HEK293T (cell line): ENCODE data around the gene GRIN2A.

ENCODE experiments used
- CTCF ChIA-PET: fragments of 350-600 bp; formaldehyde crosslinking; extraction: SDS; loops from one replicate; lab custom pipeline; 2021; ENCODE audit warnings: antibody characterized with exemption, inconsistent platforms; lab: Yijun Ruan, JAX
- POLR2A ChIA-PET: fragments of 350-600 bp; formaldehyde crosslinking; extraction: SDS; loops from one replicate; lab custom pipeline; 2020; ENCODE audit warnings: antibody characterized with exemption, inconsistent platforms; lab: Yijun Ruan, JAX
- DNase-seq: peaks from one replicate; pipeline ENCODE4 v3.0.0; 2012; ENCODE audit warnings: mixed read lengths; ENCODE audit errors: extremely low spot score
- ARNT ChIP-seq: fragments of 450-650 bp; IDR thresholded peaks from 2 replicates; pipeline ENCODE4 v1.6.1; 2017; ENCODE audit warnings: mild to moderate bottlenecking
- BHLHE40 ChIP-seq: fragments of 450-650 bp; IDR thresholded peaks from 2 replicates; pipeline ENCODE4 v1.6.1; 2016; ENCODE audit warnings: mild to moderate bottlenecking, moderate library complexity, borderline replicate concordance
- CTBP1 ChIP-seq: fragments of 450-650 bp; IDR thresholded peaks from 2 replicates; pipeline ENCODE4 v1.6.1; 2016; ENCODE audit warnings: borderline replicate concordance
- ELF4 ChIP-seq: fragments of 450-650 bp; IDR thresholded peaks from 2 replicates; pipeline ENCODE4 v1.6.1; 2017; ENCODE audit warnings: antibody characterized with exemption
- FOXA1 ChIP-seq: fragments of 450-650 bp; IDR thresholded peaks from 2 replicates; pipeline ENCODE4 v1.6.1; 2016; ENCODE audit warnings: mild to moderate bottlenecking
- FOXK2 ChIP-seq: fragments of 450-650 bp; IDR thresholded peaks from 2 replicates; pipeline ENCODE4 v1.6.1; 2016; ENCODE audit warnings: mild to moderate bottlenecking
- FOXM1 ChIP-seq: fragments of 450-650 bp; IDR thresholded peaks from 2 replicates; pipeline ENCODE4 v1.6.1; 2017; ENCODE audit warnings: mild to moderate bottlenecking, borderline replicate concordance
- HDGF ChIP-seq: fragments of 450-650 bp; IDR thresholded peaks from 2 replicates; pipeline ENCODE4 v1.6.1; 2017; ENCODE audit warnings: antibody characterized with exemption, borderline replicate concordance
- L3MBTL2 ChIP-seq: fragments of 450-650 bp; conservative IDR thresholded peaks from 2 replicates; pipeline ENCODE4 v1.6.1; 2016; ENCODE audit warnings: mild to moderate bottlenecking
- LEF1 ChIP-seq: fragments of 450-650 bp; IDR thresholded peaks from 2 replicates; pipeline ENCODE4 v1.6.1; 2017; ENCODE audit warnings: mild to moderate bottlenecking, borderline replicate concordance
- NFRKB ChIP-seq: fragments of 450-650 bp; IDR thresholded peaks from 2 replicates; pipeline ENCODE4 v1.6.1; 2016; ENCODE audit warnings: mild to moderate bottlenecking, moderate library complexity
- PKNOX1 ChIP-seq: fragments of 450-650 bp; IDR thresholded peaks from 2 replicates; pipeline ENCODE4 v1.6.1; 2016
- SP1 ChIP-seq: fragments of 450-650 bp; IDR thresholded peaks from 2 replicates; pipeline ENCODE4 v1.6.1; 2017
- SUZ12 ChIP-seq: fragments of 450-650 bp; IDR thresholded peaks from 2 replicates; pipeline ENCODE4 v1.6.1; 2016; ENCODE audit warnings: mild to moderate bottlenecking
- TARDBP ChIP-seq: fragments of 450-650 bp; IDR thresholded peaks from 2 replicates; pipeline ENCODE4 v1.6.1; 2016
- ZNF384 ChIP-seq: fragments of 450-650 bp; IDR thresholded peaks from 2 replicates; pipeline ENCODE4 v1.6.1; 2016

The GRIN2A gene

GRCh38 chr16:10107081-10107480, 75.1 kb downstream of the GRIN2A start:
- no peak for DNase-seq
- no peak for TF ChIP-seq ELF4
- TF ChIP-seq HDGF, result no peak
- TF ChIP-seq ZNF384, result no peak
- no peak for TF ChIP-seq FOXK2
- TF ChIP-seq FOXA1, result no peak
- TF ChIP-seq FOXM1, result no peak
- no peak for TF ChIP-seq ARNT
- TF ChIP-seq NFRKB, result no peak
- no peak for TF ChIP-seq CTBP1
- TF ChIP-seq BHLHE40, result no peak
- TF ChIP-seq L3MBTL2, result no peak
- no peak for TF ChIP-seq SP1
- TF ChIP-seq LEF1, result no peak
- TF ChIP-seq PKNOX1, result no peak
- POLR2A ChIA-PET, result no interaction called here
- CTCF ChIA-PET, result no interaction called here

GRCh38 chr16:10103700-10104099, 78.5 kb downstream of the GRIN2A start:
- DNase-seq, result no peak
- POLR2A ChIA-PET, result no interaction called here
- CTCF ChIA-PET, result no interaction called here
- TF ChIP-seq HDGF, result no peak
- no peak for TF ChIP-seq SP1
- no peak for TF ChIP-seq FOXM1
- no peak for TF ChIP-seq TARDBP
- no peak for TF ChIP-seq ARNT
- TF ChIP-seq FOXA1, result no peak
- no peak for TF ChIP-seq LEF1
- no peak for TF ChIP-seq FOXK2
- no peak for TF ChIP-seq ZNF384
- no peak for TF ChIP-seq PKNOX1

DNA sequence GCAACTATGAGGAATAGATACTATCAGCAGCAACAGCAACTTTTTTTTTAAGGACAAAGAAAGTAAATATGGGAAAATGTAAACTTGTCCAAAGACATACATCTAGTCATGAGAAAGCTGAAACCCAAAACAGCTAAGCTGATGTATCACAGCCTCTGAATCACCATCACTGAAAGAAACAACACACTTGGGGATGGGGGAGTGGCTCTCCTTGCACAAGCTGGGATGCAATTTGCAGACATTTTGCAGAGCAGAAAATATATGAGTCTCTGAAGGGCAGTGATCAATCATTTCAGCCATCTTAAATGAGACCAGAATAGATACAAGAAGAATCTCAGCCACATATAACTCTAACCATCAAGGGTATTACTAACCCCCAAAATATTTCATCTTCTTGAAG, 79.1 kb downstream of the GRIN2A start:
- DNase-seq, result no peak
- CTCF ChIA-PET, result no interaction called here
- POLR2A ChIA-PET, result no interaction called here
- TF ChIP-seq ELF4 (no peak), SP1 (no peak), HDGF (no peak), TARDBP (no peak), L3MBTL2 (no peak), FOXM1 (no peak), PKNOX1 (no peak), ARNT (no peak), BHLHE40 (no peak), ZNF384 (no peak), FOXA1 (no peak), LEF1 (no peak), FOXK2 (no peak), CTBP1 (no peak), SUZ12 (no peak), NFRKB (no peak)

- TF ChIP-seq HDGF (no peak), CTBP1 (no peak), SUZ12 (no peak), FOXM1 (no peak), ZNF384 (no peak), FOXA1 (no peak), L3MBTL2 (no peak), ELF4 (no peak), LEF1 (no peak), PKNOX1 (no peak)
- ChIA-PET POLR2A (no interaction called here), CTCF (no interaction called here)
- no peak for DNase-seq
Observed at GRCh38 chr16:10100829-10101228, 81.4 kb downstream of the GRIN2A start.

- ChIA-PET POLR2A (no interaction called here), CTCF (no interaction called here)
- no peak for DNase-seq
- TF ChIP-seq FOXM1 (no peak), NFRKB (no peak), SUZ12 (no peak), TARDBP (no peak), L3MBTL2 (no peak), ELF4 (no peak), ARNT (no peak), FOXK2 (no peak), SP1 (no peak), FOXA1 (no peak), CTBP1 (no peak), BHLHE40 (no peak), PKNOX1 (no peak), HDGF (no peak), ZNF384 (no peak), LEF1 (no peak)
Observed at GRCh38 chr16:10098991-10099390, 83.2 kb downstream of the GRIN2A start.

- POLR2A ChIA-PET, result no interaction called here
- CTCF ChIA-PET, result no interaction called here
- no peak for DNase-seq
- no peak for TF ChIP-seq PKNOX1
- no peak for TF ChIP-seq L3MBTL2
- no peak for TF ChIP-seq CTBP1
- TF ChIP-seq ELF4, result no peak
- no peak for TF ChIP-seq FOXM1
- TF ChIP-seq NFRKB, result no peak
Observed at GRCh38 chr16:10097271-10097670, 85.0 kb downstream of the GRIN2A start.
